IPS-NIHi7 (cell line): Measurements from ENCODE around the gene EHMT2.
"Not testable (repeated sequence)": the region's sequence is repeated elsewhere in the genome, so short reads cannot be mapped to it uniquely, and the experiment has no call there.

Experiments
- DNase-seq: peaks from one replicate; pipeline ENCODE4 v3.0.0; 2012; ENCODE audit warnings: mixed read lengths; ENCODE audit errors: extremely low spot score

The EHMT2 gene

GRCh38 chr6:31897612-31898382, at the start of gene EHMT2:
TSS of gene EHMT2 (minus strand) at chr6:31897698. CDS start at chr6:31897677, 21 bp downstream.
- peak; percentile 88 for DNase-seq

- DNase-seq = no peak
Observed at GRCh38 chr6:31947070-31947675, 49.7 kb upstream of the EHMT2 start.

GRCh38 chr6:31946370-31946885, 48.9 kb upstream of the EHMT2 start:
- no peak for DNase-seq

GRCh38 chr6:31945507-31946369, 48.2 kb upstream of the EHMT2 start, which contains the start of gene CFB:
TSS of gene CFB (plus strand) at chr6:31946095. CDS start at chr6:31946222, 127 bp downstream.
- DNase-seq = peak; percentile 58

- no peak for DNase-seq
Observed at GRCh38 chr6:31945154-31945506, 47.6 kb upstream of the EHMT2 start.

- DNase-seq = no peak
Observed at GRCh38 chr6:31943742-31944141, 46.2 kb upstream of the EHMT2 start.

GRCh38 chr6:31940256-31940664, 42.8 kb upstream of the EHMT2 start:
- DNase-seq = no peak

- no peak for DNase-seq
Observed at GRCh38 chr6:31935823-31936222, 38.3 kb upstream of the EHMT2 start.

GRCh38 chr6:31935021-31935420, 37.5 kb upstream of the EHMT2 start:
- DNase-seq = no peak

GRCh38 chr6:31933537-31933936, 36.0 kb upstream of the EHMT2 start:
- no peak for DNase-seq

- not testable (repeated sequence) for DNase-seq
Observed at GRCh38 chr6:31932137-31932536, 34.6 kb upstream of the EHMT2 start.

GRCh38 chr6:31930962-31931361, 33.5 kb upstream of the EHMT2 start:
- no peak for DNase-seq

- DNase-seq = no peak
Observed at GRCh38 chr6:31928672-31928939, 31.1 kb upstream of the EHMT2 start.

- no peak for DNase-seq
Observed at GRCh38 chr6:31927863-31928671, 30.6 kb upstream of the EHMT2 start.

GRCh38 chr6:31927242-31927862, 29.9 kb upstream of the EHMT2 start, which contains the start of gene C2:
TSS of gene C2 (plus strand) at chr6:31927717. CDS start at chr6:31927753, 36 bp downstream.
- DNase-seq = no peak

GRCh38 chr6:31922942-31923341, 25.4 kb upstream of the EHMT2 start:
- peak; percentile 69 for DNase-seq

- DNase-seq = no peak
Observed at GRCh38 chr6:31920811-31921210, 23.3 kb upstream of the EHMT2 start.

- no peak for DNase-seq
Observed at GRCh38 chr6:31919624-31920303, 22.3 kb upstream of the EHMT2 start.

GRCh38 chr6:31918069-31918720, 20.7 kb upstream of the EHMT2 start:
- DNase-seq = no peak

GRCh38 chr6:31915756-31916155, 18.3 kb upstream of the EHMT2 start:
- DNase-seq = no peak
